A549 (cell line): ENCODE results near the gene ALDH1A1. TPM values are rescaled to one million over a fixed set of nuclear protein-coding genes. Genes with fewer than 3 reads are reported as not detected.

Experiments
- ATAC-seq, 2 experiments: fragments of 200-7000 bp in 1 of 2; fragments of >200 bp in 1 of 2; cut with Nextera tagmentation in 1 of 2; cut with Tn5 transposase in 1 of 2; 3 replicates each; pipeline versions ENCODE4 v1.8.0 to v1.9.1; 2018 to 2020; ENCODE audit warnings: mild to moderate bottlenecking in 1 of 2, moderate library complexity in 1 of 2
- CTCF ChIA-PET: fragments of 300-600 bp; sonication (Branson Sonifier 250); formaldehyde crosslinking; extraction: SDS; loops from one replicate; lab custom pipeline; 2021; ENCODE audit warnings: antibody characterized with exemption, inconsistent platforms; lab: Yijun Ruan, JAX
- POLR2A ChIA-PET: fragments of 350-600 bp; formaldehyde crosslinking; extraction: SDS; loops from one replicate; lab custom pipeline; 2021; ENCODE audit warnings: antibody characterized with exemption, inconsistent platforms; lab: Yijun Ruan, JAX
- DNase-seq, 2 experiments: peaks; one replicate each; pipeline versions ENCODE4 v3.0.0 to v3.0.0-alpha.2; 2011 to 2016; ENCODE audit warnings: low read depth in 1 of 2, low spot score in 1 of 2
- FAIRE-seq: peaks from 2 replicates; lab custom pipeline; 2011; peaks lifted over from hg19 to GRCh38; lab: Jason Lieb, UNC
- H3K27ac ChIP-seq, 2 experiments: fragments of >200 bp; sonication (Bioruptor Twin); formaldehyde crosslinking; 3 replicates each; pipeline ENCODE4 v1.5.1; 2016 to 2017
- H3K4me1 ChIP-seq: fragments of >200 bp; sonication (Bioruptor Twin); formaldehyde crosslinking; 3 replicates; pipeline ENCODE4 v1.6.1; 2016
- H3K4me2 ChIP-seq: fragments of >200 bp; sonication (Bioruptor Twin); formaldehyde crosslinking; 3 replicates; pipeline ENCODE4 v1.6.1; 2016
- H3K4me3 ChIP-seq: fragments of >200 bp; sonication (Bioruptor Twin); formaldehyde crosslinking; 3 replicates; pipeline ENCODE4 v1.5.1; 2016
- H3K9me3 ChIP-seq: fragments of >200 bp; sonication (Bioruptor Twin); formaldehyde crosslinking; 3 replicates; pipeline ENCODE4 v1.6.1; 2016
- CBX2 ChIP-seq: fragments of 200-600 bp; sonication (generic); IDR thresholded peaks from 2 replicates; pipeline ENCODE4 v1.6.1; 2016; ENCODE audit warnings: low read depth, mild to moderate bottlenecking, borderline replicate concordance
- E2F6 ChIP-seq: IDR thresholded peaks from 2 replicates; pipeline ENCODE4 v1.6.1; 2012; ENCODE audit warnings: low read depth, borderline replicate concordance
- EHF ChIP-seq: fragments of 250-450 bp; sonication (Bioruptor Pico); IDR thresholded peaks from 2 replicates; pipeline ENCODE4 v1.5.0; 2020; ENCODE audit warnings: mild to moderate bottlenecking
- FOSB ChIP-seq: fragments of 250-450 bp; sonication (Bioruptor Pico); IDR thresholded peaks from 2 replicates; pipeline ENCODE4 v1.5.0; 2020; ENCODE audit warnings: mild to moderate bottlenecking, moderate library complexity
- FOSL2 ChIP-seq, 2 experiments: fragments of 450-650 bp in 1 of 2; fragments of >200 bp in 1 of 2; sonication (Bioruptor Twin) in 1 of 2; formaldehyde crosslinking; IDR thresholded peaks; 2 replicates each; pipeline versions ENCODE4 v1.5.0 to v1.6.1; 2016 to 2020; ENCODE audit warnings: mild to moderate bottlenecking in 1 of 2, moderate library complexity in 1 of 2
- FOXS1 ChIP-seq: fragments of 250-450 bp; sonication (Bioruptor Pico); IDR thresholded peaks from 2 replicates; pipeline ENCODE4 v1.5.0; 2020; ENCODE audit warnings: mild to moderate bottlenecking, moderate library complexity
- HDAC2 ChIP-seq: fragments of 200-600 bp; sonication (generic); IDR thresholded peaks from 2 replicates; pipeline ENCODE4 v1.6.1; 2016
- HEYL ChIP-seq: fragments of 250-450 bp; sonication (Bioruptor Pico); IDR thresholded peaks from 2 replicates; pipeline ENCODE4 v1.8.0; 2021; ENCODE audit warnings: mild to moderate bottlenecking, moderate library complexity
- HOXA7 ChIP-seq: fragments of 250-450 bp; sonication (Bioruptor Pico); IDR thresholded peaks from 2 replicates; pipeline ENCODE4 v1.5.0; 2020; ENCODE audit warnings: mild to moderate bottlenecking, moderate library complexity
- HOXB13 ChIP-seq: fragments of 250-450 bp; sonication (Bioruptor Pico); IDR thresholded peaks from 2 replicates; pipeline ENCODE4 v1.5.0; 2020; ENCODE audit warnings: low read depth, mild to moderate bottlenecking, moderate library complexity
- HOXB5 ChIP-seq: fragments of 250-450 bp; sonication (Bioruptor Pico); IDR thresholded peaks from 2 replicates; pipeline ENCODE4 v1.5.0; 2020; ENCODE audit warnings: mild to moderate bottlenecking, moderate library complexity
- JUNB ChIP-seq: fragments of >200 bp; sonication (Bioruptor Twin); formaldehyde crosslinking; IDR thresholded peaks from 2 replicates; pipeline ENCODE4 v1.6.1; 2016
- KDM5A ChIP-seq: fragments of 200-600 bp; sonication (generic); IDR thresholded peaks from 2 replicates; pipeline ENCODE4 v1.6.1; 2016; ENCODE audit warnings: antibody characterized with exemption, mild to moderate bottlenecking
- MAFK ChIP-seq: fragments of 450-650 bp; IDR thresholded peaks from 2 replicates; pipeline ENCODE4 v1.6.1; 2014; ENCODE audit not compliant: partially characterized antibody
- PBX3 ChIP-seq: IDR thresholded peaks from 2 replicates; pipeline ENCODE4 v1.6.1; 2012
- POLR2A ChIP-seq: IDR thresholded peaks from 2 replicates; pipeline ENCODE4 v1.6.1; 2012; ENCODE audit warnings: mild to moderate bottlenecking, low read length
- TFCP2L1 ChIP-seq: fragments of 250-450 bp; sonication (Bioruptor Pico); IDR thresholded peaks from 2 replicates; pipeline ENCODE4 v1.5.0; 2021; ENCODE audit warnings: mild to moderate bottlenecking
- ZNF302 ChIP-seq: fragments of 250-450 bp; sonication (Bioruptor Pico); IDR thresholded peaks from 2 replicates; pipeline ENCODE4 v1.9.0; 2021; ENCODE audit warnings: inconsistent platforms, mild to moderate bottlenecking, moderate library complexity
- ZSCAN20 ChIP-seq: fragments of 250-450 bp; sonication (Bioruptor Pico); IDR thresholded peaks from 2 replicates; pipeline ENCODE4 v1.8.0; 2022; ENCODE audit warnings: mild to moderate bottlenecking, moderate library complexity
- WGBS: methylation state at CpG from one replicate; pipeline ENCODE4 v1.1.6; 2017; ENCODE audit errors: missing lambda C conversion rate; 5-methylcytosine and 5-hydroxymethylcytosine counted together
- polyA plus RNA-seq, 4 experiments: library from polyadenylated mRNA; depleted of rRNA in 3 of 4; stranded (reverse); fragments of >200 nt; fragmentation: RNase III in 1 of 4; extraction: RNeasy Plus Mini Kit Qiagen cat#74134 plus additional on column Dnase treatment in 1 of 4; gene quantifications; 2 replicates in 3 of 4; 3 replicates in 1 of 4; pipeline ENCODE4 v1.2.3, GENCODE V29; 2011 to 2017
- TF ChIP-seq, protein P1 (sequence below): fragments of >200 bp; sonication (Bioruptor Twin); formaldehyde crosslinking; IDR thresholded peaks from 2 replicates; pipeline ENCODE4 v1.6.1; 2016
- TF ChIP-seq, protein P2 (sequence below): fragments of 250-450 bp; sonication (Bioruptor Pico); IDR thresholded peaks from 2 replicates; pipeline ENCODE4 v1.5.0; 2020; ENCODE audit warnings: low read depth, mild to moderate bottlenecking, moderate library complexity
- TF ChIP-seq, protein P3 (sequence below): IDR thresholded peaks from 2 replicates; pipeline ENCODE4 v1.6.1; 2012

ALDH1A1 gene
- polyA plus RNA-seq, 2 of the 4 experiments (the other 2 are of a cell fraction): 8,617 to 9,987 TPM

GRCh38 chr9:72995131-72996024 is 42.5 kb upstream of the ALDH1A1 start:
- Histone ChIP-seq H3K4me1 (peaks cover 78% of the 10 kb centered on the region), H3K9me3 (peaks cover 9% of the 10 kb centered on the region; the same call in 1 of the 3 replicates), H3K4me2 (peak overlapping the region; percentile 89), H3K4me3 (peak overlapping the region; percentile 6; the same call in 1 of the 3 replicates), H3K27ac (peak overlapping the region; percentile 95 to 98)
- TF ChIP-seq, protein P1, sequence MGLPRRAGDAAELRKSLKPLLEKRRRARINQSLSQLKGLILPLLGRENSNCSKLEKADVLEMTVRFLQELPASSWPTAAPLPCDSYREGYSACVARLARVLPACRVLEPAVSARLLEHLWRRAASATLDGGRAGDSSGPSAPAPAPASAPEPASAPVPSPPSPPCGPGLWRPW: no peak
- TF ChIP-seq HDAC2 (no peak), POLR2A (no peak), PBX3 (no peak), HEYL (peak; percentile 51; the same call in 1 of the 2 replicates), FOXS1 (CRISPR knock-in tag) (peak; percentile 79; the same call in 1 of the 2 replicates), CBX2 (no peak), EHF (CRISPR knock-in tag) (peak; percentile 91), FOSB (CRISPR knock-in tag) (no peak; the same call in 1 of the 2 replicates), ZNF302 (CRISPR knock-in tag) (peak; percentile 67; the same call in 1 of the 2 replicates), E2F6 (peak; percentile 28; the same call in 1 of the 2 replicates), KDM5A (no peak), MAFK (no peak), FOSL2 (IDR thresholded peaks at IDR 0.05) (no peak), FOSL2 (CRISPR knock-in tag; IDR thresholded peaks at IDR 0.05) (peak; percentile 54; the same call in 1 of the 2 replicates), HOXB5 (CRISPR knock-in tag) (peak; percentile 74), JUNB (no peak), ZSCAN20 (CRISPR knock-in tag) (peak; percentile 62; the same call in 1 of the 2 replicates), HOXB13 (CRISPR knock-in tag) (peak; percentile 78)
- TF ChIP-seq, protein P2, sequence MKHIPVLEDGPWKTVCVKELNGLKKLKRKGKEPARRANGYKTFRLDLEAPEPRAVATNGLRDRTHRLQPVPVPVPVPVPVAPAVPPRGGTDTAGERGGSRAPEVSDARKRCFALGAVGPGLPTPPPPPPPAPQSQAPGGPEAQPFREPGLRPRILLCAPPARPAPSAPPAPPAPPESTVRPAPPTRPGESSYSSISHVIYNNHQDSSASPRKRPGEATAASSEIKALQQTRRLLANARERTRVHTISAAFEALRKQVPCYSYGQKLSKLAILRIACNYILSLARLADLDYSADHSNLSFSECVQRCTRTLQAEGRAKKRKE: peak; percentile 18; the same call in 1 of the 2 replicates
- TF ChIP-seq, protein P3, sequence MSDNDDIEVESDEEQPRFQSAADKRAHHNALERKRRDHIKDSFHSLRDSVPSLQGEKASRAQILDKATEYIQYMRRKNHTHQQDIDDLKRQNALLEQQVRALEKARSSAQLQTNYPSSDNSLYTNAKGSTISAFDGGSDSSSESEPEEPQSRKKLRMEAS: 0 out of 2 replicates have a peak, but pooled peaks have one; percentile 21
- ATAC-seq: 0 out of 6 replicates have a peak, but pooled peaks of 1 of the 2 experiments have one; percentile 2
- WGBS: 14% methylated on average over 5 of the region's 5 CpGs
- ChIA-PET CTCF (interaction anchor here (0.8 to 1.8 kb wide), 6 partner anchors 27 to 87 kb away, joined by 3 to 10 read pairs (median 4); no protein-coding TSS in a partner anchor), POLR2A (interaction anchor here (0.9 kb wide), 1 partner anchor 123 kb away, joined by 3 read pairs; no protein-coding TSS in a partner anchor)
- peak; percentile 95 for FAIRE-seq
- DNase-seq: no peak

DNA sequence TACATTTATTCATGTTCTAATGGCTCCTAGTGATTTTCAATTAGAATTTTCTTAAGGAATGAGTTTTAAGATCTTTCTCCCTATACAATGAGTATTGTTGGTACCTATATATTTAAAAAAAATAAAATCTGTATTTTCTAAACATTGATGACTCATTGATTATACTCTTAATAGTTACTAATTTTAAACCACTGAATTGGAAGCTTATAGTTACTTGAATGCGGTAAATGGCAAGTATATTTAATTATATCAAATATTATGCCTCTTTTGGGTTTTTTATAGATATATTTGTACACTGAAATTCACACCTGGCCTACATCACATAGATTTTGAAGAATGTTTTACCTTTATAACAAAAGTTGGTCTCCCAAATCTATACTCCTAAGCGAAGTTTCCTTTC is 38.9 kb upstream of the ALDH1A1 start:
- CTCF ChIA-PET: interaction anchor here (2.1 to 4.7 kb wide), 2 partner anchors 31 to 43 kb away, joined by 9 to 21 read pairs; no protein-coding TSS in a partner anchor
- 27% methylated on average over 2 of the region's 2 CpGs for WGBS
- no peak for TF ChIP-seq FOSL2 (IDR thresholded peaks at IDR 0.05)
- peak; percentile 80 for TF ChIP-seq FOSL2 (CRISPR knock-in tag; IDR thresholded peaks at IDR 0.05)
- 0 out of 2 replicates have a peak, but pooled peaks have one; percentile 13 for TF ChIP-seq HEYL
- TF ChIP-seq HOXA7 (CRISPR knock-in tag): no peak
- TF ChIP-seq ZSCAN20 (CRISPR knock-in tag): peak; percentile 58; the same call in 1 of the 2 replicates
- no peak for TF ChIP-seq TFCP2L1 (CRISPR knock-in tag)
- TF ChIP-seq, all 56 proteins: peak for 3
- no peak for DNase-seq
- peaks cover 97% of the 10 kb centered on the region for H3K4me1 ChIP-seq
- FAIRE-seq: no peak
- peak overlapping the region; percentile 89 for H3K4me2 ChIP-seq
- peak overlapping the region; percentile 91 to 98 for H3K27ac ChIP-seq
- POLR2A ChIA-PET: interaction anchor here (1.1 to 5.9 kb wide), 4 partner anchors 14 to 65 kb away, joined by 3 to 77 read pairs (median 8); no protein-coding TSS in a partner anchor
- no peak for ATAC-seq
- H3K4me3 ChIP-seq: no peak overlapping the region
- no peaks in the 10 kb centered on the region for H3K9me3 ChIP-seq
